ENCODE results near the gene LRCH2.

DNA sequence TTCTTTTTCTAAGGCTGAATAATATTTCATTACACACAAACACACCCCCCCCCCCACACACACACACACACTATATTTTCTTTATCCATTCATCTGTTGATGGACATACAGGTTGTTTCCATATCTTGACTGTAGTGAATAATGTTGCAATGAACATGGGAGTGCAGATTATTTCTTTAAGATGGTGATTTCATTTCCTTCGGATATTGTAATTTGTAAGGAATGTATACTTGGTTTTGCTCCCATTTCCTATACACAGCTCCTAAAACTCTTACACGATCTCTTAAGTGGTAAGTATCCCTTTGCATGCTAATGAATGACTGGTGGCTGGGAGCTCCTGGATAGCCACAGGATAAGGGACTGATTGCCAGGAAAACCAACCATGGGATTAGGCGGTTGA, 59.3 kb downstream of the LRCH2 start:
- TF ChIP-seq, protein P1, sequence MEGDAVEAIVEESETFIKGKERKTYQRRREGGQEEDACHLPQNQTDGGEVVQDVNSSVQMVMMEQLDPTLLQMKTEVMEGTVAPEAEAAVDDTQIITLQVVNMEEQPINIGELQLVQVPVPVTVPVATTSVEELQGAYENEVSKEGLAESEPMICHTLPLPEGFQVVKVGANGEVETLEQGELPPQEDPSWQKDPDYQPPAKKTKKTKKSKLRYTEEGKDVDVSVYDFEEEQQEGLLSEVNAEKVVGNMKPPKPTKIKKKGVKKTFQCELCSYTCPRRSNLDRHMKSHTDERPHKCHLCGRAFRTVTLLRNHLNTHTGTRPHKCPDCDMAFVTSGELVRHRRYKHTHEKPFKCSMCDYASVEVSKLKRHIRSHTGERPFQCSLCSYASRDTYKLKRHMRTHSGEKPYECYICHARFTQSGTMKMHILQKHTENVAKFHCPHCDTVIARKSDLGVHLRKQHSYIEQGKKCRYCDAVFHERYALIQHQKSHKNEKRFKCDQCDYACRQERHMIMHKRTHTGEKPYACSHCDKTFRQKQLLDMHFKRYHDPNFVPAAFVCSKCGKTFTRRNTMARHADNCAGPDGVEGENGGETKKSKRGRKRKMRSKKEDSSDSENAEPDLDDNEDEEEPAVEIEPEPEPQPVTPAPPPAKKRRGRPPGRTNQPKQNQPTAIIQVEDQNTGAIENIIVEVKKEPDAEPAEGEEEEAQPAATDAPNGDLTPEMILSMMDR (IDR thresholded peaks at IDR 0.05; ENCODE audit: low read depth, low read length): no peak
- TF ChIP-seq EZH2phosphoT487 (IDR thresholded peaks at IDR 0.05; ENCODE audit: low read depth): no peak
